GM19025 (cell line): ENCODE measurements around the gene GPBAR1.
"Not testable (repeated sequence)": the region's sequence is repeated elsewhere in the genome, so short reads cannot be mapped to it uniquely, and the experiment has no call there.

Experiments used
- ATAC-seq: cut with Tn5 transposase; IDR thresholded peaks from one replicate; pipeline ENCODE4 v1.9.1; 2021; ENCODE audit warnings: mild to moderate bottlenecking, low read depth, moderate library complexity; ENCODE audit not compliant: unreplicated experiment

Gene GPBAR1

DNA sequence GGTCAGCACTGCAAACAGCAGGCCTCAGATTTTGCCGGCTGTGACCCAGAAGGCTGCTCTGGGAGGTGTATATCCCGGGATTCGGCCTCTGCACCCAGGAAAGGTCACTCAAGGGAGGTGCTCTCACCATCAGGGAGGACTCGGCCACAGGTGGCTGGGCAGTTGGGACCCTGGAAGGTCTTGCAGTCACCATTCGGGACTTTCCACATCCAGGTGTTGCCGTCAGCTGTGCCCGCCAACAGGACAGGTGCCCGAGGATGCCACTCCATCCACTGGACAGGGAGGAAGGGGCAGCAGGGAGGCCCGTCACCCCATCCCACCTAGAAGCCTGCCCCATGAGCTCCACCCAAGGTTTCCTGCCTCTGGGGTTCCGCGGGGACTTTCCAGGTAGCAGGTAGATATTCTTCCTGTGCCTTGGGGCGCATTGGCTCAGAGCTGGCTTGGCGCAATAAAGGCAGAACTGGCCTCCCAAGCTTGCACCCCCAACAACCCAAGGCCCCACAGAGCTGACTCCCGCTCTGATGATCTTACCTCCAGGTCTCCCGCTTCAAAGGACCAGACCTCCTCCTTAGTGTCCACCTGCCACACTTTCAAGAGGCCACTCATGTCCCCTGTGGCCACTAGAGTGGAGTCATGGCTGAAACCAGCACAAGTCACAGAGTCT lies 5.6 kb downstream of the GPBAR1 start:
- ATAC-seq, result no peak

DNA sequence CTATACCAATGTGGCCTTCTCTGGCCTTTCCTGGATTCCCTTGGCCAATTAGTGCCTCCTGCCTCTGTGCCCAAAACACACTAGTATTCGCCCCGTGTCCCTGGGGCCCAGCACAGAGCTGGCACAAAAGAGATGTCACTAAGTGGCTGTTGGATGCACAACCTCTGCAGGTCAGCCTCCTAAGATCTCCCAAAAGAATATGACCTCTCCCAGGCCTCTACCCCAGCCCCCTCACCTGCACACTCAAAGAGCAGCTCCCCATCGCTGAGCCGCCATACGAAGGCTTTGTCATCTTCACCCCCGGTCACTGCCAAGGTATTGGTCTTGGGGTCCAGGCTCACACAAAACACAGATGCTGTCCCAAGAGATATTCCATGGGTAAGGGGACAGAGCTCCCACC lies 6.4 kb downstream of the GPBAR1 start:
- no peak for ATAC-seq

DNA sequence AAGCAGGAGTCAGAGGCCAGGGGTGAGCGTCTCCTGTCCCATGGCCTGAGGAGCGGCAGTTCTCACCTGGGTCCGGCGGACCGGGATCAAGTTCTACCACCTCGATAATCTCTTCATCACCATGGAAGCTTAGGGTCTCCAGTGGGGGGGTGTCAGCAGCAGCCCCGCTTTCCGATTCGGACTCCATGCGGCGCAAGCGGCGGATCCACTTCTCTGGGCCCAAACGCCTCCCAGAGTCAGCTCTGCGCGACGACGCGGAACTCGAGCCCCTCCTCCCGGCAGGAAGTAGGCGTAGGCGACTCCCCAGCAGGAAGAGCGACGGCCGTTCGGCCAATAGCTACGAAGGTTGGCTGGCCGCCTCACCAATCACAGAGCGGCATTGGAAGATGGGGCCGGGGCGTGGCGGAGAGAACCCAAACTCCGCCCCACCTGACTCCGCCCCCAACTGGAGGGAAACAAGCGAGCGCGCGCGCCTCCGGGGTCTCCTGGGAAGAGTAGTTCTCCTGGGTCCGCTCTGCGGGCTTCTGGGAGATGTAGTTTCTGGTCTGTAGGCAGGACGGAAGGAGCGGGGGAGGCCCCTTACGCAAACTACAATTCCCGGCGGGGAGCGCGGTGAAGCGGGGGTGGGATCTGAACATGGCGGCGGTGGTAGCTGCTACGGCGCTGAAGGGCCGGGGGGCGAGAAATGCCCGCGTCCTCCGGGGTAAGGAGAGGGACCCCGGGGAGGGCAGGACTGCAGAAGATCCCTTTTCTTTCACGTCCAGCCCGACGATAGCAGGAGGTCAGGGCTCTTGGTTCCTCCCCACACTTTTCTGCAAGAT lies 9.3 kb downstream of the GPBAR1 start, which contains the start of the genes AAMP and PNKD:
Gene AAMP, minus strand, starts transcription at position 238 of the 821 bp plus-strand sequence. Its CDS starts 51 bp downstream, at position 187.
Gene PNKD, plus strand, starts transcription at position 620 of the 821 bp plus-strand sequence. Its CDS starts 17 bp downstream, at position 637.
- peak; percentile 88 for ATAC-seq

DNA sequence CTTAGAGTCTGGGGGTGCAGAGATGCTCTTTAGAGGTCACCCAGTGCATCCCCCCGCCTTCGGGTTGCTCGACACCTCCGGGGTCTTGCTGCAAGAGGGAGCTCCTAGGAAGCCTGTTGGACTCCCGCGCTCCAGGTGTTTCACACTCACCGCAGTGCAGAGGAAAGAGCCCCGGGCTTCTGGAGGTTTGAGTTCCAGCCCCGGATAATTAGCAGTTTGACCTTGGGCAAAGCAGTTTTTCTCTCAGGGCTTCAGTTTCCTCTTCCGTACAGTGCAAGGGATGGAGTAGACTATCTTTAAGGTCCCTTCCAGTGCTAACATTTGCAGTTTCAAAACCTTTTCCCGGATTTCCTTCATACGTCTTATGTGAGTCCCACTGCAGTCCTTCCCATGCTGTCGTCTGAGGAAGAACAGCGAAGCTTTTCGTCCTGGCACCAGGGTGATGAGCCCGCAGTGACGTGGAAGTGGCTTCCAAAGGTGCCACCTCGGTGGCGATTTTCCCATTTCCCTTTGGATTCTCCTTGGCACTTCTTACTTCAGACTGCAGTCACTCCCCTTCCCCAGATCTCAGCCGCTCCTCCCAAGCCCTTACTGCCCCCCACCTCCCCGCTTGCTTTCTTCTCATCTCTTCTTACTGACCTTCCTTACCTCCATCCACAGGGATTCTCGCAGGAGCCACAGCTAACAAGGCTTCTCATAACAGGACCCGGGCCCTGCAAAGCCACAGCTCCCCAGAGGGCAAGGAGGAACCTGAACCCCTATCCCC lies 10.1 kb downstream of the GPBAR1 start:
- no peak for ATAC-seq

DNA sequence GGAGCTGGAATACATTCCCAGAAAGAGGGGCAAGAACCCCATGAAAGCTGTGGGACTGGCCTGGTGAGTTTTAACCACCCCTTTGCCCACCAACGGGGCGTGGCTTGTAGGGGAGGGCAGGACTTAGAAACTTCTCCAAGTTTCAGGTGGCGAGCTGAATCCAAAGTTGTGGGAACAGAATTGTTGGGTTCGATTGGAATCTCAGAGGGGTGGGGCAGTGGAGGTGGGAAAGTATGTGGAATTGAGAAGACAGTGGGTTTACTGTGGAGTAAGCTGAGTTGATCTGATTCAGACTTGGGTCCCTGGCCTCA lies 10.6 kb downstream of the GPBAR1 start:
- ATAC-seq, result no peak

DNA sequence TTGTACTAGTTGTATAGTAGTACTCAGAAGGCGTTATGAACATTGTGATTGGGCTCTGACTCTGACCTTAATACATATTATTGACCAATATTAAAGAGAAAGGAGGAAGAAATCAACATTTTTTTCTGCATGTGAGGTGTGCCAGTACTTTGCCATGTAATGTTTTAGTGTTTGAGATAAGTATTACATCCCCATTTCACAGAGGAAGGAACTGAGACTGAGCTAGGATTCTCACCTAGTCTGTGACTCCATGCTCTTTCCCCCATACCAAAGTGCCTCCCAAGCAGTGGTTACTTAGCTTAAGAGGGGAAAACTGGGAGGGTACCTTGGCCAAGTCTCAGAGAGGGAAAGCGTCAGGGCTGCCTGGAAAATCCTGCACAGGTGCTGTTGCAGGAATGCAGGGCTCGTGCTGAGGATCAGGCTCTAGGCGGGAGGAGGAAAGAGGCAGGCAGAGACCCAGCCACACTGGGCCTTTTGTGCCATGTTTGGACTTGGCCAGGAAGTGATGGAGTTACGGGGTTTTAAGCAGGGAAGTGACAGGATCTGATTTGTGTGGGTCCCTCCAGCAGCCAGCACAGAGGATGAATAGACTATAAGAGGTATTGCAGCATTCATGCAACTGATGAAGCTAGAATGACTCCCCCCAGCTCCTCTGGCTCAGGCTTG lies 11.2 kb downstream of the GPBAR1 start:
- no peak for ATAC-seq

DNA sequence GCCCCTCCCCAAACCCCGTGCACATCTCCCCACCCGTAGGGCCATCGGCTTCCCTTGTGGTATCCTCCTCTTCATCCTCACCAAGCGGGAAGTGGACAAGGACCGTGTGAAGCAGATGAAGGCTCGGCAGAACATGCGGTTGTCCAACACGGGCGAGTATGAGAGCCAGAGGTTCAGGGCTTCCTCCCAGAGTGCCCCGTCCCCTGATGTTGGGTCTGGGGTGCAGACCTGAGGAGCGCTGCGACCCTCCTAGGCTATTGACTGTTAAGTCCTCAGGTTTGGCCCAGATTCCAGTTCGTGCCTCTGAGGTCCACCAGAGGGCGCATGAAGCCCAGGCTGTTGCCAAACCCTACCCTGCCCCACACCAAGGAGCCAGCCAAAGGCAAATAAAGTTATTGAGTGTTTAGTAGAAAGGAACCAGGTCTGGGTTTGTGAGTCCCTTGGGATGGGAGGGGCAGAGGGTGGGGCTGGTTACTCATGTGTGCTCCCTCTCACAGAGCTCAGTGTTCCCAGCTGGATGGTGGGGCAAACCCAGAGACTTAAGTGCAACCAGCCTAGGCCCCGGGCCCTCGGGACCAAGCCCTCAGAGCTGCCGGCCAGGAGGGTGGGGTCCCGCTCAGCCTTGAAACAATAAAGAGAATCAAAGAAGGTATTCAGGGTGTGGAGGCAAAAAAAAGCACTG lies 11.9 kb downstream of the GPBAR1 start:
- peak; percentile 20 for ATAC-seq

DNA sequence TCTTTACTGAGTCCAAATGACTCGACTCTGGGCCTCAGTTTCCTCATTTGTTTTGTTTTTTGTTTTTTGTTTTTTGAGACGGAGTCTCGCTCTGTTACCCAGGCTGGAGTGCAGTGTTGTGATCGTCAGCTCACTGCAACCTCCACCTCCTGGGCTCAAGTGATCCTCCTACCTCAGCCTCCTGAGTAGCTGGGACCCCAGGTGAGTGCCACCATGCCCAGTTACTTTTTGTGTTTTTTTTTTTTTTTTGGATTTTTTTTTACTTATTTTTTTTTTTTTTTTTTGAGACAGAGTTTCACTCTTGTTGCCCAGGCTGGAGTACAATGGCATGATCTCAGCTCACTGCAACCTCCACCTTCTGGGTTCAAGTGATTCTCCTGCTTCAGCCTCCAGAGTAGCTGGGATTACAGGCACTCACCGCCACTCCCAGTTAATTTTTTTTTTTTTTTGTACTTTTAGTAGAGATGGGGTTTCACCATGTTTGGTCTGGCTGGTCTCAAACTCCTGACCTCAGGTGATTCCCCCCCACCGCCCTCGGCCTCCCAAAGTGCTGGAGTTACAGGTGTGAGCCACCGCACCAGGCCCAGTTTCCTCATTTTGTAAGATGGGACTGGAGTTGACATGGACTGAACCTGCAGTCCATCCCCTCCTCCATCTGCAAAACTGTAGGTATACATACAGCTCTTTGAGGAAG lies 12.5 kb downstream of the GPBAR1 start:
- ATAC-seq, result not testable (repeated sequence)

DNA sequence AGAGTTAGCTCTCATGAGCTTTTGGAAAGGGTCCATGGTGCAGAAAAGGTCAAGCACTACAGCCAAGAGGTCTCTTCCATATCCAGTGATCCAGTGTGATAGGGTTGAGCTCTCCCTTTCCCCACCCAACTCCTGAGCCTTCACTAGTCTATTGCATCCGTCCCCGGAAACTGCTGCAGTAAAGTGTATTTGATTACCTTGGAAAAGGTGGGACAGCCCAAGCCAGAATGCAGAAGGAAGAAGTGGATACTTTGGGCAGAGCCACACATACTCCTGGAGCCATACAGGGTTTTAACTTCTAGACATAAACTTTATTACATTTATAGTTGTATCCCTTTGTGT lies 13.1 kb downstream of the GPBAR1 start:
- no peak for ATAC-seq

DNA sequence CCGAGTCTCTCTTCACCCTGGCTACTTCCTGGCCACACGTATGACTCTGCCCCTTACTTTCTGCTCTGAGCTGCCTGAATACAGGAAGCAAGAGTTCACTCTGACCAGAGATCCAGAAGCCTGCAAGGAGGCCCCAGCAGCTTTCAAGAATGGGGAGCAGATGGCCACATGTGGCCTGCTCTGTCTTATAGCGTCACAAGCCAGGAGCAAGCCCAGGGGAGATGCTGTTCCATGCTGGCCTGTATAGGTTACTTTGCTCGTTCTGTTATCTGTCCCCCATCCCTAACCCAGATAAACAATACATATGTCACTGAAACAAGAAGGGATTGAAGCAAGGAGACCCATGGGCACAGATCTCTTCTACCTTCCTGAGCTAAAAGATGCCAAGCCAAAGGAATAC lies 13.8 kb downstream of the GPBAR1 start:
- no peak for ATAC-seq

DNA sequence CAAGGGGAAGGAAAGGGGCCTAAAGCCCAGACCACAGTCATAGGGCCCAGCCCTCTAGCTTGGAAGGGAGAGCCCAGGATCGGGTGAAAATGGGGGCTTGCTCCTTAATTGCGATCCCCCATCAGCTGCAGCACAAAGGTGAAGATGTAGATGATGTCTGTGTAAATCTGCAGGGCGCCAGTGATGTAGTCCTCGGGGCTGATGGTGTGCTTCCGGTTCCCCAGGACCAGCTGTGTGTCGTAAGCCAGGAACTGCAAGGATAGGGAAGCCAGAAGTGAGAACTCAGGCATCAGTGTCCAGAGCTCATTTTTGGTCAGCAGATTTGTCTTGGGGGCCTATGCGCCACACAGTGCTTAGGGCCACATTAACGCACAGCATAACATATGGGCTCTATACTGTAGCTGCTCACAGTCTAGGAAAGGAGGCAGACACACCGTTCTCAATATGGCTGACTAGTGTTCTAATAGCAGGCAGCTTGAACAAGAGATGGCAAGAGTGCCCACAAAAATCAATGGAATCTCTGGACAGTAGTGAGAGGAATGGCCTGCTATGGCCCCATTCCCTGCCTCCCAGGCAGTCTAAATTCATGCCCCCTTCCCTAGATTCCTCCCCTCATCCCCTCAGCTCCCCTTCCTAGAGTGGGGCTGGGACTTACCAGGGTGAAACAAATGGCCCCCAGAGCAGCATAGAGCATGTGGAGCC lies 14.7 kb downstream of the GPBAR1 start:
- no peak for ATAC-seq

DNA sequence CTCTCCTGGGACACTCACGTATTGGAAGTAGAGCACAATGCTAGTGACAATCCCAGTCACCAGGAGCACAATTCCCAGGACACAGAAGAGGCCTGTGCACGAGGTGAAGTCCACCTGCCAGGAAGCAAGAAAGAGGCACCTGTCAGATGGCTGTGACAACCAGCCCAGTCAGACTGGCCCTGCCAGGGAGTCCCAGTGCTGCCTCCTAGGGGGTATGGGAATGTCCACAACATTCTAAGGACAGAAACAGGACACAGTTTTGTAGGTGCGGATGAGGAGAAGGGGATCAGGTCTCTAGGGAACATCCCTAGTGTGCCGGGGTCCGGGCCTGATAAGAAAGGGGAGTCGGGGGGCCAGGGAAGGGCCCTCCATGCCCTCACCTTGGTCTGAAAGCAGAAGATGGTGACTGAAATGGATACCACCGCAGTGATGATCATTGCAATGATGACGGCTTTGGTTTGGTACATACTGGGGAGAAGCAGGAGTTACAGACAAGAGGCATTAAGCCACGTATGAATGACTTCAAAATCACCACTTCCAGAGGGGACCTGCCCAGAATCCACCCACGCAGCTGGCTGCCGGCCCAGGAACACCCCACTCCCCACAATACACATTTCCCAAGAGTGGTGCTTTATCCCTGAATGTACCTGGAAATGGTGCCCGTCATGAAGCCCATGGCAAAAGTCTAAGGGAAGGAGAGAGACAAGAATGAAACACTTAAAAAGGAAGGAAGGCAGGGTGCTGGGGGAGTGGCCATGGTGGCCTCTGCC lies 16.4 kb downstream of the GPBAR1 start:
- ATAC-seq, result no peak

DNA sequence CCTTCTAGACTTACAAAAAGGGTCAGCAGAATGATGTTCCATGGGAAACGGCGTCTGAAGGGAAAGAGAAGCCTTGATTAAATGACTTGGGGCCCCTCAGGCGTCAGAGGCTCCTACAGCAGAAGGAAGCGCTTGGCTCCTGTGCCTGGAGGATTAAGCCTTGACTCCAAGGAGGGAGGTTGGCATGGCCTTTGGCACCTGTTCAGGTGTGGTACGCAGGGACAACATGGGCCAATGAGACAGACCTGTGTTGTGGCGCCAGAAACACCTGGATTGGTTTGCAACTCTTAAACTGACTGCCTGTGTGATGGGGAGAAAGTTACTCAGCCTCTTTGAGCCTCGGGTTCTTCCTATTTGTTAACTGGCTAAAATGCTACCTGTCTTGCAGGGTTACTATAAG lies 17.1 kb downstream of the GPBAR1 start:
- ATAC-seq, result no peak

DNA sequence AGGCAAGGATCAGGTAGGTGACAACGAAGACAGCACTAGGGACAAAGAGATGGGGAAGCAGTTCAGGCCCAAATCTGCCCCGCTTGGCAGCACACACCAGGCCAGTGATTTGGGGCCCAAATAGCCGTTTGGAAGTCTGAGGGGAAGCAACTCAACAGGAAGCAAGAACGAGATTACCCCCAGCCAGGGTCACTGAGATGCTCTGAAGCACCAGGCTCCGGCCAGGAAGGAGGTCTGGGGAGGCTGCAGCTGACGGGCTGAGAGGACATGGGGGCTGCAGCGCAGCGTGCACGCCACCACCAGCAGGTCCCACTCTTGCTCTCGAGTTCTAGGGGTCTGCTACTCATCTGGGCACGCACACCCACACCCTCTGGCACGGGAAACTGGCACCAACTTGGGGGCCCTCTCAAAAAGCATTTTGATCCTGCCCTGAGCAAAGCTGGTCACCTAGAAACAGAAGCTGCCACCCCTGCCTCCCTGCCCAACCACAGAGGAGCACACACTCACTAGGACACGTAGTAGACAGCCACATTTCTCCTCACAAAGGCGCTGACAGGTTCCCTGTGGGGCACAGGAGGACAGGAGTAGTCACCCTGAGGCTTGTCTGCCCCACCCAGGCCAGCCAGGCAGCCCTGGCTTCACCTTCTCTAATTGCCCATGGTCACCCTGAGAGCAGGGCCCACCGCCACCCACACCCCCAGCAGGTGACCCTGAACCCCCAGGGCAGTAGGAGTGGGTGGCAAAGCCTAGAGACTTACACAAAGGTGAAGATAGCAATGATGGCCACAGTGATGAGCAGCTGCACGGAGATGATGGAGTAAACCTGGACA lies 17.9 kb downstream of the GPBAR1 start:
- ATAC-seq, result no peak

DNA sequence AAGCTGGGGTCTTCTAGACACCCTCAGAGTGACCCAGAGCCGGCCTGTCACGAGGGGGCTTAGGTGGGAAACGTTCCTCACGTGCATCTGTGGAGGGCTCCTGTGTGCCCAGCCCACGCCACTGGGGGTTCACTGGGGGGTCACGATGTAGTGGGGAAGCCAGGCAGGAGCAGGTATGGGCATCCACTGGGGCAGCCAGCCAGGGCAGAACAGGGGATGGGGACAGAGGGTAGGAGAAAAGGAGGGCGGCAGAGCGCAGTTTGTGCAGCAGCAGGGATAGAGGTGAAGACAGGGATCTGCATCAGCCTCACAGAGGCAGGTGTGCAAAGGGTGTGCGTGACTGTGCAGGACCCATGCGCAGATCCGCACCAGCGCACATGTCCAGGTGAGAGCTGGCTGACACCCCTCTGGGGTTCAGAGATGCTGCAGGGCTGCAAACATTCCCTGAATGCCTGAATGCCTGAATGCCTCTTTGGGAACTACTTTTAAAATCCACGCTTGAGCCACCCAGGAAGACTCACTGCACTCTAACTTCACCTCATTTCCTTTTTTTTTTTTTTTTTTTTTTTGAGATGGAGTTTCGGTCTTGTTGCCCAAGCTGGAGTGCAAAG lies 19.6 kb downstream of the GPBAR1 start:
- ATAC-seq, result no peak

DNA sequence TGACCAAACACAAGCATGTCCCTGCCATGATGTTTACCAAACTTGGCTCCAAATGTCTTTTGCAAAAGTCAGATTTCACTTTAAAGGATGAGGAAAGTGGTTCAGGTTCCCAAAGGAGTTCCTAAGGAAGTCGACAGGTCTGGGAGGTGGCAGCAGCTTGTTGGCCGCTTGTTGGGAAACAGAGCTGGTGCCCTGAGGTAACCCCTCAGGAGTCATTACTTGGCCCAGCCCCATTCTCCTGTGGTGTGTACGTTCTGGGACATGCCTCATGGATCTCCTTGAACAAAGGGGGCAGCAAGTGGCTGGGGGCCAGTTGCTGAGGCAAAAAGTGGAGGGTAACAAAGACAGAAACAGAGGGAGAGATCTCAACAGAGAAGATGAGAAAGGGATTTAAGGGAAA lies 20.6 kb downstream of the GPBAR1 start:
- no peak for ATAC-seq
